PC-9 (cell line): ENCODE measurements around the gene HOXD10. TPM values are rescaled to one million over a fixed set of nuclear protein-coding genes. Genes with fewer than 3 reads are reported as not detected.

Source experiments
- BruUV-seq: library from RNA; stranded (reverse); fragments of 400-500 nt; replicated peaks from 2 replicates; lab custom pipeline; 2021; lab: Mats Ljungman, UMichigan
- CTCF ChIA-PET: fragments of 300-600 bp; sonication (Branson Sonifier 250); formaldehyde crosslinking; loops from one replicate; lab custom pipeline; 2022; ENCODE audit warnings: antibody characterized with exemption; lab: Charles Lee
- POLR2A ChIA-PET: fragments of 300-600 bp; sonication (Branson Sonifier 250); formaldehyde crosslinking; loops from one replicate; lab custom pipeline; 2022; ENCODE audit warnings: antibody characterized with exemption; ENCODE audit not compliant: unreplicated experiment; lab: Charles Lee
- DNase-seq, 2 experiments: peaks; one replicate each; pipeline versions ENCODE4 v3.0.0 to v3.0.0-alpha.2; 2015 to 2022; ENCODE audit warnings: mixed read lengths in 1 of 2
- H2AFZ ChIP-seq: fragments of 200-600 bp; sonication (generic); 2 replicates; pipeline ENCODE4 v1.8.1; 2017; ENCODE audit warnings: antibody characterized with exemption
- H3F3A ChIP-seq: fragments of 200-600 bp; sonication (generic); 2 replicates; pipeline ENCODE4 v1.8.1; 2017; ENCODE audit warnings: antibody characterized with exemption, mild to moderate bottlenecking, low read depth; ENCODE audit not compliant: insufficient read depth
- H3K27ac ChIP-seq: fragments of 200-600 bp; sonication (generic); 2 replicates; pipeline ENCODE4 v1.6.1; 2016; ENCODE audit warnings: mixed run types
- H3K27me3 ChIP-seq: fragments of 200-600 bp; sonication (generic); 2 replicates; pipeline ENCODE4 v1.6.1; 2016; ENCODE audit warnings: low read depth, mixed run types; ENCODE audit not compliant: insufficient read depth
- H3K36me3 ChIP-seq: fragments of 200-600 bp; sonication (generic); 2 replicates; pipeline ENCODE4 v1.6.1; 2016; ENCODE audit warnings: low read depth, mixed run types
- H3K4me1 ChIP-seq: fragments of 200-600 bp; sonication (generic); replicated peaks from 2 replicates; pipeline ENCODE4 v1.6.1; 2016; ENCODE audit warnings: mixed run types; ENCODE audit not compliant: insufficient read depth
- H3K4me2 ChIP-seq: fragments of 200-600 bp; sonication (generic); 2 replicates; pipeline ENCODE4 v1.6.1; 2017; ENCODE audit warnings: mixed run types
- H3K4me3 ChIP-seq: fragments of 200-600 bp; sonication (generic); 2 replicates; pipeline ENCODE4 v1.6.1; 2016; ENCODE audit warnings: mixed run types
- H3K79me2 ChIP-seq: fragments of 200-600 bp; sonication (generic); 2 replicates; pipeline ENCODE4 v1.6.1; 2017; ENCODE audit warnings: low read depth, mixed run types
- H3K9me2 ChIP-seq: fragments of 200-600 bp; sonication (generic); 2 replicates; pipeline ENCODE4 v1.8.1; 2017; ENCODE audit warnings: mild to moderate bottlenecking; ENCODE audit not compliant: insufficient read depth
- H3K9me3 ChIP-seq: fragments of 200-600 bp; sonication (generic); 2 replicates; pipeline ENCODE4 v1.8.1; 2016; ENCODE audit warnings: low read depth; ENCODE audit not compliant: insufficient read depth
- H4K20me1 ChIP-seq: fragments of 200-600 bp; sonication (generic); 2 replicates; pipeline ENCODE4 v1.8.1; 2017; ENCODE audit not compliant: insufficient read depth
- CTCF ChIP-seq: fragments of 200-600 bp; sonication (generic); conservative IDR thresholded peaks from 2 replicates; pipeline ENCODE4 v1.6.1; 2017; ENCODE audit warnings: mixed run types, antibody characterized with exemption, mild to moderate bottlenecking, moderate library complexity
- EZH2 ChIP-seq: fragments of 200-600 bp; sonication (generic); IDR thresholded peaks from 2 replicates; pipeline ENCODE4 v1.8.0; 2017; ENCODE audit warnings: antibody characterized with exemption, low read depth
- intact Hi-C: fragments of 100-400 bp; cut with micrococcal nuclease; formaldehyde crosslinking; loops from one replicate; pipeline ENCODE4 v1.10.0; 2022; ENCODE audit not compliant: unreplicated experiment
- total RNA-seq: library from RNA; stranded (reverse); gene quantifications from 2 replicates; pipeline ENCODE4 v1.2.3, GENCODE V29; 2021

HOXD10 gene
- total RNA-seq, 1 experiment from 2014 or later = not detected

GRCh38 chr2:176109192-176109901 is 7.2 kb upstream of the HOXD10 start:
- Histone ChIP-seq H3K4me1 (no peaks in the 10 kb centered on the region), H3F3A (no peaks in the 10 kb centered on the region), H3K9me2 (no peaks in the 10 kb centered on the region), H4K20me1 (no peaks in the 10 kb centered on the region), H3K79me2 (no peaks in the 10 kb centered on the region), H3K9me3 (no peaks in the 10 kb centered on the region), H3K4me3 (no peak overlapping the region), H3K27ac (no peak overlapping the region), H3K27me3 (peaks cover 37% of the 10 kb centered on the region), H3K4me2 (no peak overlapping the region), H3K36me3 (no peaks in the 10 kb centered on the region), H2AFZ (no peak overlapping the region)
- POLR2A ChIA-PET = no interaction called here
- CTCF ChIA-PET = no interaction called here
- BruUV-seq = no TSS peak
- TF ChIP-seq EZH2 (no peak), CTCF (no peak)
- no peak for DNase-seq
- intact Hi-C loops = no loop called here

- no peaks in the 10 kb centered on the region for H3K4me1 ChIP-seq
- peaks cover 42% of the 10 kb centered on the region for H3K27me3 ChIP-seq
- no peaks in the 10 kb centered on the region for H3K9me3 ChIP-seq
- no peak overlapping the region for H2AFZ ChIP-seq
- H3K4me2 ChIP-seq = no peak overlapping the region
- no peaks in the 10 kb centered on the region for H3K79me2 ChIP-seq
- BruUV-seq = no TSS peak
- CTCF ChIA-PET = interaction anchor here (0.6 to 1.5 kb wide), 3 partner anchors 13 to 544 kb away, joined by 3 to 6 read pairs (median 4); no protein-coding TSS in a partner anchor
- DNase-seq = no peak
- no peak for TF ChIP-seq EZH2
- TF ChIP-seq CTCF = no peak
- POLR2A ChIA-PET = interaction anchor here (0.6 kb wide), 1 partner anchor 420 kb away, joined by 3 read pairs; no protein-coding TSS in a partner anchor
- H3K9me2 ChIP-seq = no peaks in the 10 kb centered on the region
- H3K4me3 ChIP-seq = no peak overlapping the region
- H4K20me1 ChIP-seq = no peaks in the 10 kb centered on the region
- intact Hi-C loops = loop anchor here (5.0 kb wide), 1 partner anchor 1037 kb away; no protein-coding TSS in a partner anchor
- no peaks in the 10 kb centered on the region for H3K36me3 ChIP-seq
- H3K27ac ChIP-seq = no peak overlapping the region
- H3F3A ChIP-seq = no peaks in the 10 kb centered on the region
These were observed 6.6 kb upstream of the HOXD10 start for GRCh38 chr2:176109946-176110345.

- BruUV-seq = no TSS peak
- CTCF ChIA-PET = interaction anchor here (0.6 to 1.5 kb wide), 3 partner anchors 14 to 543 kb away, joined by 3 to 6 read pairs (median 4); no protein-coding TSS in a partner anchor
These were observed 5.9 kb upstream of the HOXD10 start for GRCh38 chr2:176110415-176111308.

More at GRCh38 chr2:176110415-176111308, 5.9 kb upstream of the HOXD10 start:
- TF ChIP-seq EZH2 = no peak
- TF ChIP-seq CTCF = no peak
- no peak overlapping the region for H3K27ac ChIP-seq
- DNase-seq = no peak
- no peaks in the 10 kb centered on the region for H3K79me2 ChIP-seq
- no peak overlapping the region for H3K4me2 ChIP-seq
- H3K27me3 ChIP-seq = peaks cover 49% of the 10 kb centered on the region
- H3F3A ChIP-seq = no peaks in the 10 kb centered on the region
- intact Hi-C loops = loop anchor here (5.0 kb wide), 1 partner anchor 1037 kb away; no protein-coding TSS in a partner anchor
- no peaks in the 10 kb centered on the region for H3K9me2 ChIP-seq
- POLR2A ChIA-PET = interaction anchor here (0.6 kb wide), 1 partner anchor 421 kb away, joined by 3 read pairs; no protein-coding TSS in a partner anchor
- H3K36me3 ChIP-seq = no peaks in the 10 kb centered on the region
- H3K4me1 ChIP-seq = no peaks in the 10 kb centered on the region
- no peaks in the 10 kb centered on the region for H3K9me3 ChIP-seq
- H3K4me3 ChIP-seq = no peak overlapping the region
- no peak overlapping the region for H2AFZ ChIP-seq
- no peaks in the 10 kb centered on the region for H4K20me1 ChIP-seq
